ENCODE data around the gene MOSPD3. TPM values are rescaled to one million over a fixed set of nuclear protein-coding genes. Genes with fewer than 3 reads are reported as not detected.
A peak's percentile ranks its signal among the peaks of the same experiment; 100 is the strongest.

MOSPD3 gene
- total RNA-seq, 1 experiment from 2014 or later, result 16.7 TPM

GRCh38 chr7:100604976-100605911 is 7.1 kb upstream of the MOSPD3 start:
- Mint-ChIP-seq H3K9me3 (no peaks in the 10 kb centered on the region), H3K27me3 (ENCODE audit: low read depth) (peaks cover 25% of the 10 kb centered on the region), H3K4me3 (peak overlapping the region; percentile 70 to 89), H3K27ac (no peak overlapping the region; a peak in 1 of 7 replicates), H3K36me3 (ENCODE audit: insufficient read depth in 1 of 3, low read depth in 3 of 3) (peaks cover 0 to 22% (median 13%) of the 10 kb centered on the region in 3 experiments; a peak in 5 of 7 replicates), H3K4me1 (peaks cover 30 to 49% of the 10 kb centered on the region in 2 experiments)
- no peak overlapping the region for H2AFZ ChIP-seq (ENCODE audit: low read length)
- H3K27me3 ChIP-seq (ENCODE audit: insufficient read depth, low read length), result no peaks in the 10 kb centered on the region
- H4K5ac ChIP-seq (ENCODE audit: insufficient read length, low read depth, low read length), result no peak overlapping the region
- H3K14ac ChIP-seq (ENCODE audit: insufficient read depth, low read length), result peak overlapping the region; percentile 60; the same call in 1 of the 2 replicates
- H3K56ac ChIP-seq (ENCODE audit: insufficient read length, low read depth, low read length), result no peak overlapping the region
- no peak overlapping the region for H2BK20ac ChIP-seq (ENCODE audit: low read depth, low read length, poor library complexity, severe bottlenecking)
- H2AK5ac ChIP-seq (ENCODE audit: insufficient read length, low read length), result no peak overlapping the region
- peak overlapping the region; percentile 40 for H3K18ac ChIP-seq (ENCODE audit: insufficient read length, low read depth, low read length)
- H3K4me2 ChIP-seq (ENCODE audit: insufficient read depth, insufficient read length, low read length), result peak overlapping the region; percentile 93
- WGBS (ENCODE audit: extremely low coverage, insufficient read length, low lambda C conversion rate), result no CpG with 5 or more reads among the region's 68 CpGs
- no peaks in the 10 kb centered on the region for H3K79me1 ChIP-seq (ENCODE audit: insufficient read depth, low read depth, low read length, poor library complexity, severe bottlenecking)
- no peak overlapping the region for H3K4ac ChIP-seq (ENCODE audit: low read depth, low read length)
- H2BK120ac ChIP-seq (ENCODE audit: low read depth, low read length, poor library complexity, severe bottlenecking), result no peak overlapping the region
- H3K23ac ChIP-seq (ENCODE audit: insufficient read length, low read depth, low read length), result no peak overlapping the region
- H3K79me2 ChIP-seq (ENCODE audit: insufficient read depth, low read length), result no peaks in the 10 kb centered on the region
- H4K91ac ChIP-seq (ENCODE audit: insufficient read length, low read depth, low read length), result no peak overlapping the region
- H3T11ph ChIP-seq (ENCODE audit: low read length), result no peak overlapping the region
- no peaks in the 10 kb centered on the region for H3K9me3 ChIP-seq (ENCODE audit: control insufficient read depth, low read depth, low read length)
- peaks cover 4% of the 10 kb centered on the region; the same call in 1 of the 2 replicates for H3K4me1 ChIP-seq (ENCODE audit: insufficient read depth, low read length)
- H4K20me1 ChIP-seq (ENCODE audit: control insufficient read depth, insufficient read depth, insufficient read length), result no peaks in the 10 kb centered on the region
- no peak overlapping the region for H3K27ac ChIP-seq (ENCODE audit: insufficient read length, low read depth, low read length)
- H3K23me2 ChIP-seq (ENCODE audit: insufficient read length, low read depth, low read length, poor library complexity, severe bottlenecking), result peaks cover 35% of the 10 kb centered on the region
- H2BK12ac ChIP-seq (ENCODE audit: insufficient read length, low read depth, low read length), result no peak overlapping the region
- no peak overlapping the region for H4K8ac ChIP-seq (replicated peaks; ENCODE audit: insufficient read length, low read depth, low read length)
- no peak overlapping the region for H2BK15ac ChIP-seq (ENCODE audit: low read depth, low read length)
- peak; percentile 67 for DNase-seq
- H3K9ac ChIP-seq (ENCODE audit: extremely low read depth, insufficient read length, low read length), result no peak overlapping the region
- TF ChIP-seq, protein P1, sequence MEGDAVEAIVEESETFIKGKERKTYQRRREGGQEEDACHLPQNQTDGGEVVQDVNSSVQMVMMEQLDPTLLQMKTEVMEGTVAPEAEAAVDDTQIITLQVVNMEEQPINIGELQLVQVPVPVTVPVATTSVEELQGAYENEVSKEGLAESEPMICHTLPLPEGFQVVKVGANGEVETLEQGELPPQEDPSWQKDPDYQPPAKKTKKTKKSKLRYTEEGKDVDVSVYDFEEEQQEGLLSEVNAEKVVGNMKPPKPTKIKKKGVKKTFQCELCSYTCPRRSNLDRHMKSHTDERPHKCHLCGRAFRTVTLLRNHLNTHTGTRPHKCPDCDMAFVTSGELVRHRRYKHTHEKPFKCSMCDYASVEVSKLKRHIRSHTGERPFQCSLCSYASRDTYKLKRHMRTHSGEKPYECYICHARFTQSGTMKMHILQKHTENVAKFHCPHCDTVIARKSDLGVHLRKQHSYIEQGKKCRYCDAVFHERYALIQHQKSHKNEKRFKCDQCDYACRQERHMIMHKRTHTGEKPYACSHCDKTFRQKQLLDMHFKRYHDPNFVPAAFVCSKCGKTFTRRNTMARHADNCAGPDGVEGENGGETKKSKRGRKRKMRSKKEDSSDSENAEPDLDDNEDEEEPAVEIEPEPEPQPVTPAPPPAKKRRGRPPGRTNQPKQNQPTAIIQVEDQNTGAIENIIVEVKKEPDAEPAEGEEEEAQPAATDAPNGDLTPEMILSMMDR (conservative IDR thresholded peaks at IDR 0.05), result no peak
- H2BK5ac ChIP-seq (ENCODE audit: insufficient read length, low read length), result no peak overlapping the region
